Endodermal cell (in vitro differentiated cells): ENCODE measurements around the gene TLE4. TPM values are rescaled to one million over a fixed set of nuclear protein-coding genes. Genes with fewer than 3 reads are reported as not detected.

Source experiments
- DNase-seq: peaks from one replicate; pipeline ENCODE4 v3.0.0-alpha.2; 2017
- H3K27ac ChIP-seq: 2 replicates; pipeline ENCODE4 v1.5.1; 2013; ENCODE audit warnings: mild to moderate bottlenecking, low read depth, low read length, moderate library complexity
- H3K27me3 ChIP-seq: 2 replicates; pipeline ENCODE4 v1.6.1; 2013; ENCODE audit warnings: mild to moderate bottlenecking, low read length, moderate library complexity; ENCODE audit not compliant: insufficient read depth, control insufficient read depth, poor library complexity, severe bottlenecking
- H3K36me3 ChIP-seq: 2 replicates; pipeline ENCODE4 v1.7.0; 2013; ENCODE audit warnings: mild to moderate bottlenecking, low read length, moderate library complexity; ENCODE audit not compliant: control insufficient read depth, insufficient read depth
- H3K4me1 ChIP-seq: one replicate; pipeline ENCODE4 v1.7.0; 2013; ENCODE audit warnings: low read length; ENCODE audit not compliant: control insufficient read depth, insufficient read depth
- H3K4me3 ChIP-seq: 2 replicates; pipeline ENCODE4 v1.5.1; 2013; ENCODE audit warnings: mild to moderate bottlenecking, low read length, moderate library complexity
- H3K9ac ChIP-seq: 2 replicates; pipeline ENCODE4 v1.6.1; 2013; ENCODE audit warnings: mild to moderate bottlenecking, low read length, moderate library complexity; ENCODE audit not compliant: poor library complexity, severe bottlenecking; ENCODE audit errors: extremely low read depth
- H3K9me3 ChIP-seq: 2 replicates; pipeline ENCODE4 v1.6.1; 2013; ENCODE audit warnings: mild to moderate bottlenecking, low read length, moderate library complexity; ENCODE audit not compliant: control insufficient read depth
- H3K27ac Mint-ChIP-seq: 2 replicates; pipeline ENCODE4 v1.8.0; 2020; ENCODE audit warnings: mixed read lengths
- H3K27me3 Mint-ChIP-seq: 2 replicates; pipeline ENCODE4 v1.8.0; 2021; ENCODE audit warnings: mild to moderate bottlenecking, mixed read lengths; ENCODE audit not compliant: insufficient read depth
- H3K36me3 Mint-ChIP-seq: 2 replicates; pipeline ENCODE4 v1.8.0; 2020; ENCODE audit warnings: low read depth, mixed read lengths
- H3K4me1 Mint-ChIP-seq: 2 replicates; pipeline ENCODE4 v1.8.0; 2020; ENCODE audit warnings: mixed read lengths
- H3K4me3 Mint-ChIP-seq: 2 replicates; pipeline ENCODE4 v1.8.0; 2020; ENCODE audit warnings: mild to moderate bottlenecking, moderate library complexity, mixed read lengths
- H3K9me3 Mint-ChIP-seq: 2 replicates; pipeline ENCODE4 v1.8.0; 2020; ENCODE audit warnings: mild to moderate bottlenecking, mixed read lengths
- WGBS, 2 experiments: methylation state at CpG; one replicate each; pipeline versions ENCODE4 v1.1.5 to v1.1.7; 2013; ENCODE audit warnings: missing lambda C conversion rate in 2 of 2, mixed read lengths in 1 of 2; ENCODE audit not compliant: insufficient coverage in 1 of 2, insufficient read length in 1 of 2; 5-methylcytosine and 5-hydroxymethylcytosine counted together
- total RNA-seq, 2 donors: library from RNA; stranded (reverse); fragmentation: NEBNext Ultra II Directional in 1 of 2; extraction: Animal tissue kit (Norgen Biotek cat#: 25700) in 1 of 2; gene quantifications; 2 replicates in 1 of 2; 3 replicates in 1 of 2; pipeline ENCODE4 v1.2.1, GENCODE V29; 2021
- TF ChIP-seq, protein P1 (sequence below): fragments of 200-600 bp; sonication (generic); conservative IDR thresholded peaks from 2 replicates; pipeline ENCODE4 v1.5.0; 2021; ENCODE audit warnings: antibody characterized with exemption, mild to moderate bottlenecking

Gene TLE4
- total RNA-seq, 2 donors from 2014 or later = 16.7 to 25.5 TPM

DNA sequence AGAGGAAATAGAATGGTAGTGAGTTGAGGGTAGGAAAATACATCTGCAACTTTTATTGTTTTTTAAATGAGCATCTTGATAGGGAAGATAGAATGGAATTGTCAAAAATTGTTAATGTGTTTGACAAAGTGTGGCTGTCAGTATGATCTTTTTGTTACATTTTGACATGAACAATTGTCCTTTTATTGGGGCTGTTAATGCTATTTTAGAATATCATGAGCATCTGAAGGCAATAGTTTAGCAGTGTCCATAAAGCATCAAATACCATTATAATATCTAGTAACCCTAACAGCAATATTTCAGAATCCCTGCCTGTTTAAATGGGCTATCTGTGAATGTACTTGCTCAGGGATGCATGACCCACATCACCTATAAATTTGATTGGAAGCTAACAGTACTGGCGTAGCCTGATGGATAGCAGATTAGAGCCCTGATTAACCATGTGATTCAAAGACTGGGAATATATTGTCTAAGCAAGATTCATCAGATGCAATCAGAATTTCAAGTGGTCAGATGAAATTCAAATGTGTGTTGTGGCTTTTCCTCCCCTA, 37.8 kb downstream of the TLE4 start:
- peaks cover 5% of the 10 kb centered on the region for H3K9me3 ChIP-seq
- H3K4me1 ChIP-seq = no peaks in the 10 kb centered on the region
- TF ChIP-seq, protein P1, sequence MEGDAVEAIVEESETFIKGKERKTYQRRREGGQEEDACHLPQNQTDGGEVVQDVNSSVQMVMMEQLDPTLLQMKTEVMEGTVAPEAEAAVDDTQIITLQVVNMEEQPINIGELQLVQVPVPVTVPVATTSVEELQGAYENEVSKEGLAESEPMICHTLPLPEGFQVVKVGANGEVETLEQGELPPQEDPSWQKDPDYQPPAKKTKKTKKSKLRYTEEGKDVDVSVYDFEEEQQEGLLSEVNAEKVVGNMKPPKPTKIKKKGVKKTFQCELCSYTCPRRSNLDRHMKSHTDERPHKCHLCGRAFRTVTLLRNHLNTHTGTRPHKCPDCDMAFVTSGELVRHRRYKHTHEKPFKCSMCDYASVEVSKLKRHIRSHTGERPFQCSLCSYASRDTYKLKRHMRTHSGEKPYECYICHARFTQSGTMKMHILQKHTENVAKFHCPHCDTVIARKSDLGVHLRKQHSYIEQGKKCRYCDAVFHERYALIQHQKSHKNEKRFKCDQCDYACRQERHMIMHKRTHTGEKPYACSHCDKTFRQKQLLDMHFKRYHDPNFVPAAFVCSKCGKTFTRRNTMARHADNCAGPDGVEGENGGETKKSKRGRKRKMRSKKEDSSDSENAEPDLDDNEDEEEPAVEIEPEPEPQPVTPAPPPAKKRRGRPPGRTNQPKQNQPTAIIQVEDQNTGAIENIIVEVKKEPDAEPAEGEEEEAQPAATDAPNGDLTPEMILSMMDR = no peak
- DNase-seq = no peak
- peaks cover 9% of the 10 kb centered on the region for H3K4me1 Mint-ChIP-seq
- H3K4me3 Mint-ChIP-seq = no peak overlapping the region
- peaks cover 11% of the 10 kb centered on the region for H3K9me3 Mint-ChIP-seq
- H3K9ac ChIP-seq = no peak overlapping the region
- H3K27ac ChIP-seq = peak overlapping the region; percentile 95
- no peaks in the 10 kb centered on the region for H3K27me3 ChIP-seq
- H3K27me3 Mint-ChIP-seq = no peaks in the 10 kb centered on the region
- WGBS, 2 experiments = 83 to 85% methylated on average over 1 of the region's 1 CpG
- H3K36me3 Mint-ChIP-seq = peaks cover 11% of the 10 kb centered on the region
- H3K27ac Mint-ChIP-seq = no peak overlapping the region
- H3K36me3 ChIP-seq = no peaks in the 10 kb centered on the region
- H3K4me3 ChIP-seq = no peak overlapping the region

DNA sequence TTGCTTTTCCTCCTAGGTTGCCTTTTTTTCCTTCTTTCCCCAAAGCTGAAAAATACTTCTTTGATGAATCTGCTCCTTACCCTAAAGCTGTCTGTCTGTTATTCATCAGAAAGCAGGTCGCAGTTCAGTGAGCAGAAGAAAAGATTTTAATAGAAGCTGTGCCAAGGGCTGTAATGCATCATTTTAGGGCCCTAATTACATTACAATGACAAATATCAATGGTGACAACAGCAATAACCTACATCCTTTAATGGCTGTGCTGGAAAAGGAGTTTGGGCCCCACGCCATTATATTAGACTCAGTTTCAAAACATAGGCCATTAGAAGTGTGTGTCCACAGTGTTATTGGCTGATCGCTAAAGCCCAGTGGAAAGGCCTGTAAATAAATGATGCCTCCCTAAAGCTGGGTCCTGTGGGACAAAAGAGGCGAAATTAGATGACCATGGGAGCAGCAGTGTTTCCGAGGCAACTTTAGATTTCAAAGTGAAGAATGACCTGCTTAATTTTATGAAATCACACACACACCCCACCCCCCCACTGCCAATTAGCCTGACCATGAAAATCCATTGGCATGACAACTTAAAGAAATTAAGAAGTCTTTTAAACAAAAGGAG, 38.4 kb downstream of the TLE4 start:
- TF ChIP-seq, protein P1 = no peak
- Mint-ChIP-seq H3K4me1 (peaks cover 9% of the 10 kb centered on the region), H3K27me3 (no peaks in the 10 kb centered on the region), H3K4me3 (no peak overlapping the region), H3K9me3 (peaks cover 11% of the 10 kb centered on the region), H3K27ac (no peak overlapping the region), H3K36me3 (peaks cover 11% of the 10 kb centered on the region)
- Histone ChIP-seq H3K36me3 (no peaks in the 10 kb centered on the region), H3K4me3 (no peak overlapping the region), H3K27me3 (no peaks in the 10 kb centered on the region), H3K4me1 (no peaks in the 10 kb centered on the region), H3K9me3 (peaks cover 5% of the 10 kb centered on the region), H3K27ac (peak overlapping the region; percentile 95), H3K9ac (no peak overlapping the region)
- no peak for DNase-seq
- WGBS, 2 experiments = 61 to 80% methylated on average over 2 to 5 of the region's 5 CpGs

DNA sequence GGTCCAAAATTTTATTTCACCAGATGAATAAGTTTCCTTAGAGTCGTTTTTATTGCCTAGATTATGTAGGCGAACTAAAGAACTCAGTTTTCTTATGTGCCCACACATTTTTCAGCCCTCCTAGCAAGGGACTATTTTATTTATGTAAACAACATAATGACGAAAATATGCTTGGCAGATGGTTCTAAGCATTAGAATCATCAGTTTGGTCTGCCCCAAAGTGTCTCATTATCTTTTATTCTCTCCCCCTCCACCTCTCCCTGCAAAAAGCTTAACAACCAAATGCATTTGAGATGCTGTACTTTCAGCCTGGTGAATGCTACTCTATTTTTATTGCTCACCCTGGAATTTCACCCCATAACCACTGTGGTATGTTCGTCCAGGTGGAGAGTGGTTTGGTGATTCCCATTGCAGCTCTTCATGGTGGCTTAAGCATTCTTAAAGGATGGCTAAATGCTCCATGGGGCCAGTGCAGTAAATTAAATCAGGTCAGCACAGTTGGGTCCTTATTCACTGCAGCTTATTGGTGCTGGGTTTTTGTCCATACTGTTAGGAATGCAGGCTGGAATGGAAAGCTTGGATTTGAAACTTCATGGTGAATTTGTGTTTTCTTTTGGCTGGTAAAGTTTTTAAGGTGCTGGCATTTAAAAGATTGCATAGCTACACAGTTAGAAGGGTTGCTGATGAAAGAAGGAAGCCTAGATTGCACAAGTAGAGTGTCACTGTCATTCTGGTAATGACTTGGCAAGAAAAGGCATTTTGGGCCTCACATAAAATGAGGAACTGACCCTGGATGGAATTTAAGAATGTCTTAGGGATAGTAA, 39.2 kb downstream of the TLE4 start:
- WGBS, 2 experiments = 83 to 100% methylated on average over 2 to 4 of the region's 4 CpGs
- no peak for DNase-seq
- Mint-ChIP-seq H3K27ac (no peak overlapping the region), H3K4me1 (peaks cover 9% of the 10 kb centered on the region), H3K4me3 (no peak overlapping the region), H3K36me3 (peaks cover 11% of the 10 kb centered on the region), H3K27me3 (no peaks in the 10 kb centered on the region), H3K9me3 (peaks cover 11% of the 10 kb centered on the region)
- Histone ChIP-seq H3K9me3 (peaks cover 5% of the 10 kb centered on the region), H3K36me3 (no peaks in the 10 kb centered on the region), H3K27me3 (no peaks in the 10 kb centered on the region), H3K4me1 (no peaks in the 10 kb centered on the region), H3K4me3 (no peak overlapping the region), H3K9ac (no peak overlapping the region), H3K27ac (peak overlapping the region; percentile 95)
- TF ChIP-seq, protein P1 = no peak
